Suprapubic skin (tissue), 4 donors: ENCODE data around the gene FXR2. TPM values are rescaled to one million over a fixed set of nuclear protein-coding genes. Genes with fewer than 3 reads are reported as not detected.

Experiments used
- DNase-seq, 2 donors: peaks; one replicate each; pipeline ENCODE4 v3.0.0-alpha.2; 2019; ENCODE audit warnings: low spot score in 2 of 2
- H3K27ac ChIP-seq: fragments of 200-600 bp; sonication (generic); one replicate; pipeline ENCODE4 v1.5.1; 2019
- H3K27me3 ChIP-seq: fragments of 200-600 bp; sonication (generic); one replicate; pipeline ENCODE4 v1.5.1; 2019
- H3K36me3 ChIP-seq: fragments of 200-600 bp; sonication (generic); one replicate; pipeline ENCODE4 v1.5.1; 2019
- H3K4me1 ChIP-seq: fragments of 200-600 bp; sonication (generic); one replicate; pipeline ENCODE4 v1.5.1; 2019
- H3K4me3 ChIP-seq: fragments of 200-600 bp; sonication (generic); one replicate; pipeline ENCODE4 v1.5.1; 2019; ENCODE audit warnings: mild to moderate bottlenecking
- H3K9me3 ChIP-seq: fragments of 200-600 bp; sonication (generic); one replicate; pipeline ENCODE4 v1.5.1; 2019
- EP300 ChIP-seq: sonication (generic); formaldehyde crosslinking; IDR thresholded peaks from one replicate; pipeline ENCODE4 v1.6.1; 2017; ENCODE audit warnings: antibody characterized with exemption
- POLR2A ChIP-seq, 2 donors: fragments of 450-650 bp; IDR thresholded peaks; one replicate each; pipeline ENCODE4 v1.6.1; 2017; ENCODE audit warnings: antibody characterized with exemption in 2 of 2, mild to moderate bottlenecking in 2 of 2, moderate library complexity in 2 of 2
- POLR2AphosphoS5 ChIP-seq, 3 donors: sonication (generic); formaldehyde crosslinking; IDR thresholded peaks; one replicate each; pipeline ENCODE4 v1.6.1; 2017; ENCODE audit warnings: antibody characterized with exemption in 3 of 3
- WGBS: methylation state at CpG from one replicate; pipeline ENCODE4 v1.1.5; 2018; 5-methylcytosine and 5-hydroxymethylcytosine counted together
- total RNA-seq, 4 donors: library from RNA; depleted of rRNA; stranded (reverse); fragments of >200 nt; gene quantifications; one replicate each; pipeline ENCODE4 v1.1.0, GENCODE V29; 2016
- TF ChIP-seq, protein P1 (sequence below), 2 donors: fragments of 200-600 bp in 1 of 2; fragments of 450-650 bp in 1 of 2; sonication (generic) in 1 of 2; IDR thresholded peaks; one replicate each; pipeline ENCODE4 v1.5.1; 2016 to 2019; ENCODE audit warnings: antibody characterized with exemption in 2 of 2, mild to moderate bottlenecking in 1 of 2, moderate library complexity in 1 of 2

FXR2 gene
- total RNA-seq, 4 donors from 2014 or later, result 21.0 to 25.6 (median 22.5) TPM

DNA sequence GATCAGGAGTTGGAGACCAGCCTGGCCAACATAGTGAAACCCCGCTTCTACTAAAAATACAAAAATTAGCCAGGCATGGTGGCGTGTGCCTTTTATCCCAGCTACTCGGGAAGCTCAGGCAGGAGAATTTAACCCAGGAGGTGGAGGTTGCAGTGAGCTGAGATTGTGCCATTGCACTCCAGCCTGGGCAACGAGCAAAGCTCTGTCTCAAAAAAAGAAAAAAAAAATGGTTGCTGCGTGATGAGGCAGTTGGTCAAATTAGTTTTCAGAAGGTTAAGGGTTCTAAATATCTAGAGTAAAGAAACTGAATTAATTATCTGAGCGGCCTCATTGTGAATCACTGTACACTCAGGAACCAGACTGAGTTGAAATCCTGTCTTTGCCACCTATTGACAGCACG is 38.7 kb downstream of the FXR2 start:
- H3K9me3 ChIP-seq, result no peaks in the 10 kb centered on the region
- H3K27ac ChIP-seq, result no peak overlapping the region
- no peaks in the 10 kb centered on the region for H3K27me3 ChIP-seq
- TF ChIP-seq POLR2AphosphoS5 (IDR thresholded peaks at IDR 0.05) (no peak), POLR2A (IDR thresholded peaks at IDR 0.05) (no peak), EP300 (no peak)
- TF ChIP-seq, protein P1, sequence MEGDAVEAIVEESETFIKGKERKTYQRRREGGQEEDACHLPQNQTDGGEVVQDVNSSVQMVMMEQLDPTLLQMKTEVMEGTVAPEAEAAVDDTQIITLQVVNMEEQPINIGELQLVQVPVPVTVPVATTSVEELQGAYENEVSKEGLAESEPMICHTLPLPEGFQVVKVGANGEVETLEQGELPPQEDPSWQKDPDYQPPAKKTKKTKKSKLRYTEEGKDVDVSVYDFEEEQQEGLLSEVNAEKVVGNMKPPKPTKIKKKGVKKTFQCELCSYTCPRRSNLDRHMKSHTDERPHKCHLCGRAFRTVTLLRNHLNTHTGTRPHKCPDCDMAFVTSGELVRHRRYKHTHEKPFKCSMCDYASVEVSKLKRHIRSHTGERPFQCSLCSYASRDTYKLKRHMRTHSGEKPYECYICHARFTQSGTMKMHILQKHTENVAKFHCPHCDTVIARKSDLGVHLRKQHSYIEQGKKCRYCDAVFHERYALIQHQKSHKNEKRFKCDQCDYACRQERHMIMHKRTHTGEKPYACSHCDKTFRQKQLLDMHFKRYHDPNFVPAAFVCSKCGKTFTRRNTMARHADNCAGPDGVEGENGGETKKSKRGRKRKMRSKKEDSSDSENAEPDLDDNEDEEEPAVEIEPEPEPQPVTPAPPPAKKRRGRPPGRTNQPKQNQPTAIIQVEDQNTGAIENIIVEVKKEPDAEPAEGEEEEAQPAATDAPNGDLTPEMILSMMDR (IDR thresholded peaks at IDR 0.05), result no peak
- H3K36me3 ChIP-seq, result peaks cover 56% of the 10 kb centered on the region
- peak overlapping the region; percentile 3 for H3K4me3 ChIP-seq
- H3K4me1 ChIP-seq, result peaks cover 80% of the 10 kb centered on the region
- DNase-seq, result no peak
- 71% methylated on average over 7 of the region's 7 CpGs for WGBS

DNA sequence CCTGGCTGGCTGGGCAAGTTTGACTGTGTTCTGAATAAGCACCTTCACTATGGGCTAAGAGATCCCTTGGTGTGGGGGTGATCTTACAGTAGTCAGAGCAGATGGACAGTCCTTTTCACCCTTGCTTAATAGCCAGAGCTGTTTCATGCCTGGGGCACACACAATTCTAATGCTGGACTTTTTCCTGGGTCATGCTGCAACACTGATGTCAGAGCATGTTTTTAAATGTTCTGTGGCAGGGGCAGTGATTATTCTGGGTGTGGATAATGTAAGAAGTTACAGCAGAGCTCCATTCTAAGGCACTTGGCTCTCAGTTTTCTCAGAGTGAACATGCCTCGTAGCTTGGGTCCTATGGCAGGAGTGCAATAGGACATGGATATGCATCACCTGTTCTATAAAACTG is 39.2 kb downstream of the FXR2 start:
- H3K9me3 ChIP-seq, result no peaks in the 10 kb centered on the region
- DNase-seq, result no peak
- H3K27ac ChIP-seq, result peak overlapping the region; percentile 2
- H3K36me3 ChIP-seq, result peaks cover 61% of the 10 kb centered on the region
- H3K27me3 ChIP-seq, result no peaks in the 10 kb centered on the region
- peaks cover 76% of the 10 kb centered on the region for H3K4me1 ChIP-seq
- TF ChIP-seq POLR2AphosphoS5 (IDR thresholded peaks at IDR 0.05), result no peak
- TF ChIP-seq POLR2A (IDR thresholded peaks at IDR 0.05), result no peak
- TF ChIP-seq, protein P1 (IDR thresholded peaks at IDR 0.05), result no peak
- TF ChIP-seq EP300, result no peak
- 89% methylated on average over 1 of the region's 1 CpG for WGBS
- peak overlapping the region; percentile 3 for H3K4me3 ChIP-seq

DNA sequence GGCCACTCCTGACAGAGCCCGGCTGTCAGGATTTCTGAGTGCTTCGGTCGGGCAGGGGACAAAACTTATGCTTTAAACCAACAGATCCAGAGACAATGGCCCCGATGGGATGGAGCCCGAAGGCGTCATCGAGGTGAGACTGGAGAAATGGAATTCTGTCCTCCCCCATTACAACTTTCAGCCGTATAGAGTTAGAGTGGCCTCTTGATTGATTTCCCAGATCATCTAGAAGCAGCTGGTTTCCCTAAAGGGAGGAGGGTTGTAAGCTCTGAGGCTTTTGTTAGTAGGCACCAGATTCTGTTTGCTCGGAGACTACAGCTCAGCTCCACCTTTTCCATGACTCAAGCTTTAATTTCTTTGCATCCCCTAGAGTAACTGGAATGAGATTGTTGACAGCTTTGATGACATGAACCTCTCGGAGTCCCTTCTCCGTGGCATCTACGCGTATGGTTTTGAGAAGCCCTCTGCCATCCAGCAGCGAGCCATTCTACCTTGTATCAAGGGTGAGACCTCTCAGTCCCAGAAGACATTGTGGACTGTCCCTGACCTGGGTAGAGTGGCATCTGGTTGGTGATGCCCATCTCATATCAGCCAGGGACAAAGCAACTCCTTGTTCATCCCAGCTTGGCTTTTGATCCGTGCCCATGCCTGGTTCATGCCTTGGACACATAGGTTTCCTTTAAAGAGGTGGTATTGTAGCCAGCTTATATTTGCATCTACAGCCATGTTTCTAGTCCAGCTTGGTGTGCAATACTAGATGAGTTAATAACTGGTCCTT is 40.3 kb downstream of the FXR2 start:
- Histone ChIP-seq H3K4me1 (peaks cover 65% of the 10 kb centered on the region), H3K36me3 (peaks cover 68% of the 10 kb centered on the region), H3K27me3 (no peaks in the 10 kb centered on the region), H3K27ac (peak overlapping the region; percentile 100), H3K9me3 (no peaks in the 10 kb centered on the region), H3K4me3 (peak overlapping the region; percentile 100)
- no peak for DNase-seq
- 27% methylated on average over 15 of the region's 15 CpGs for WGBS
- TF ChIP-seq, protein P1 (IDR thresholded peaks at IDR 0.05), result no peak
- no peak for TF ChIP-seq POLR2AphosphoS5 (IDR thresholded peaks at IDR 0.05)
- TF ChIP-seq POLR2A (IDR thresholded peaks at IDR 0.05), result no peak
- no peak for TF ChIP-seq EP300

DNA sequence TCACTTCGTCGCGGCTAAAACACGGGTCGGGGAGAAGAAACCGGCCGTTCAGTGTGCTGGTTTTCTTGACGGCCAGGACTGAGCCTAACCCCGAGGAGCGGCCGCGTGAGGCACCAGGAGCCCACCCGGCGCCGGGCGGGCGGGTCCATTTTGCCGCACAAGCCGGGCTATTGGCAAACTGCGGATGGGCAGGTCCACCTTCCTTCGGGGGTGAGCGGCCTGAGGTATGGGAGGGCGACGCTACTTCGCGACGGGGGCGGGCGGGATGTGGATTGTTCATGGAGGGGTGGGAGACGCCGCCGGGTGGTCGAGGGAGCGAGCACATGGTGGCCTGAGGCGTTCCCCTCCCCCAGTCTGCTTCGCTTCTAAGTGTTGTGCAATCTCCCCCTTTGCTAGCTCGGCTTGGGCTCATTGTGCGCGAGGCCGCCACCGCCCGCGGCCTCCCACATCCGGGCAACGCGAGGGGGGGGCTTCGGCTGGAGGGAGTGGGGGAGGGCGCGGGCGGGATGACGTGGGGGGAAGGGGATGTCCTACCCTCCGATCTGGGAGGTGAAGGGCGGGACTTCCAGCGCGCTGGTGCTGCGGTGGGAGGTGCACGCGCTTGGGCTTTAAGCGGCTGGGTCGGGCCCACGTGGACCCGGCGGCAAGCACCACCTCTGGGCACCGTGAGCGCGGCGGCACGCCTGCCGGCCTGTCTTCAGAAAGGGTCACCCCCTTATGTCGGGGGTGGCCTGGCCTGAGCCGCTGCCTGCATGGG is 41.2 kb downstream of the FXR2 start:
- peaks cover 56% of the 10 kb centered on the region for H3K4me1 ChIP-seq
- H3K4me3 ChIP-seq, result peak overlapping the region; percentile 100
- peaks cover 68% of the 10 kb centered on the region for H3K36me3 ChIP-seq
- peak overlapping the region; percentile 100 for H3K27ac ChIP-seq
- no peaks in the 10 kb centered on the region for H3K27me3 ChIP-seq
- peak; percentile 94 to 95 for DNase-seq
- peak; percentile 47 to 89 (median 81) for TF ChIP-seq POLR2AphosphoS5 (IDR thresholded peaks at IDR 0.05)
- peak in 1 of 2 donors; percentile 11 for TF ChIP-seq POLR2A (IDR thresholded peaks at IDR 0.05)
- TF ChIP-seq, protein P1 (IDR thresholded peaks at IDR 0.05), result no peak
- no peak for TF ChIP-seq EP300
- 1% methylated on average over 26 of the region's 71 CpGs for WGBS
- no peaks in the 10 kb centered on the region for H3K9me3 ChIP-seq
